Panc1 (cell line): ENCODE results near the gene QSER1.

ENCODE experiments used
- POLR2AphosphoS5 ChIP-seq: IDR thresholded peaks from 2 replicates; pipeline ENCODE4 v1.6.1; 2012; ENCODE audit warnings: mild to moderate bottlenecking, low read depth, low read length, moderate library complexity
- REST ChIP-seq, 2 experiments: IDR thresholded peaks; 2 replicates each; pipeline ENCODE4 v1.6.1; 2011 to 2012; ENCODE audit warnings: low read depth in 2 of 2, control low read depth in 1 of 2, low read length in 1 of 2, mild to moderate bottlenecking in 1 of 2, moderate library complexity in 1 of 2; ENCODE audit not compliant: insufficient read depth in 1 of 2
- SIN3A ChIP-seq: IDR thresholded peaks from 2 replicates; pipeline ENCODE4 v1.6.1; 2012; ENCODE audit warnings: low read depth, mild to moderate bottlenecking, low read length, moderate library complexity, borderline replicate concordance; ENCODE audit not compliant: insufficient read depth
- TCF7L2 ChIP-seq: IDR thresholded peaks from 2 replicates; pipeline ENCODE4 v1.6.1; 2011; ENCODE audit warnings: mild to moderate bottlenecking, low read depth, low read length, inconsistent platforms
- TF ChIP-seq, protein P1 (sequence below): fragments of 450-650 bp; IDR thresholded peaks from 2 replicates; pipeline ENCODE4 v1.5.1; 2017; ENCODE audit warnings: mild to moderate bottlenecking

- TF ChIP-seq, protein P1, sequence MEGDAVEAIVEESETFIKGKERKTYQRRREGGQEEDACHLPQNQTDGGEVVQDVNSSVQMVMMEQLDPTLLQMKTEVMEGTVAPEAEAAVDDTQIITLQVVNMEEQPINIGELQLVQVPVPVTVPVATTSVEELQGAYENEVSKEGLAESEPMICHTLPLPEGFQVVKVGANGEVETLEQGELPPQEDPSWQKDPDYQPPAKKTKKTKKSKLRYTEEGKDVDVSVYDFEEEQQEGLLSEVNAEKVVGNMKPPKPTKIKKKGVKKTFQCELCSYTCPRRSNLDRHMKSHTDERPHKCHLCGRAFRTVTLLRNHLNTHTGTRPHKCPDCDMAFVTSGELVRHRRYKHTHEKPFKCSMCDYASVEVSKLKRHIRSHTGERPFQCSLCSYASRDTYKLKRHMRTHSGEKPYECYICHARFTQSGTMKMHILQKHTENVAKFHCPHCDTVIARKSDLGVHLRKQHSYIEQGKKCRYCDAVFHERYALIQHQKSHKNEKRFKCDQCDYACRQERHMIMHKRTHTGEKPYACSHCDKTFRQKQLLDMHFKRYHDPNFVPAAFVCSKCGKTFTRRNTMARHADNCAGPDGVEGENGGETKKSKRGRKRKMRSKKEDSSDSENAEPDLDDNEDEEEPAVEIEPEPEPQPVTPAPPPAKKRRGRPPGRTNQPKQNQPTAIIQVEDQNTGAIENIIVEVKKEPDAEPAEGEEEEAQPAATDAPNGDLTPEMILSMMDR, result no peak
- TF ChIP-seq POLR2AphosphoS5 (no peak), SIN3A (no peak), REST (IDR thresholded peaks at IDR 0.05; ENCODE audit: insufficient read depth in 1 of 2, low read depth in 2 of 2, low read length in 1 of 2) (no peak), TCF7L2 (no peak)
Observed at GRCh38 chr11:32890843-32891656, 1.6 kb upstream of the QSER1 start.
